CD14-positive monocyte (primary cell): Measurements from ENCODE around the gene KRTAP20-1. TPM values are rescaled to one million over a fixed set of nuclear protein-coding genes. Genes with fewer than 3 reads are reported as not detected.

Experiments
- DNase-seq, 3 donors: peaks; one replicate each; pipeline ENCODE4 v3.0.0-alpha.2; 2011 to 2022
- H2AFZ ChIP-seq: 2 replicates; pipeline ENCODE4 v1.6.0; 2012; ENCODE audit warnings: mild to moderate bottlenecking, low read depth, low read length, inconsistent platforms; ENCODE audit not compliant: insufficient read depth, poor library complexity, severe bottlenecking
- H3K27ac ChIP-seq, 2 donors: 1 replicate in 1 of 2; 2 replicates in 1 of 2; pipeline ENCODE4 v1.5.1; 2012 to 2013; ENCODE audit warnings: low read length in 2 of 2, control low read depth in 1 of 2, inconsistent platforms in 1 of 2, low read depth in 1 of 2, mild to moderate bottlenecking in 1 of 2
- H3K27me3 ChIP-seq, 2 donors: one replicate each; pipeline versions ENCODE4 v1.6.0 to v1.6.1; 2011 to 2013; ENCODE audit warnings: low read length in 2 of 2; ENCODE audit not compliant: control insufficient read depth in 2 of 2, insufficient read depth in 2 of 2
- H3K36me3 ChIP-seq, 2 donors: replicated peaks in 1 of 2; 1 replicate in 1 of 2; 2 replicates in 1 of 2; pipeline versions ENCODE4 v1.5.1 to v1.6.1; 2012 to 2013; ENCODE audit warnings: low read length in 2 of 2, control low read depth in 1 of 2, inconsistent platforms in 1 of 2, mild to moderate bottlenecking in 1 of 2; ENCODE audit not compliant: insufficient read depth in 2 of 2, control insufficient read depth in 1 of 2
- H3K4me1 ChIP-seq, 2 donors: 1 replicate in 1 of 2; 2 replicates in 1 of 2; pipeline versions ENCODE4 v1.5.1 to v1.6.1; 2012 to 2013; ENCODE audit warnings: low read length in 2 of 2, control low read depth in 1 of 2, inconsistent platforms in 1 of 2, mild to moderate bottlenecking in 1 of 2, moderate library complexity in 1 of 2; ENCODE audit not compliant: insufficient read depth in 2 of 2, control insufficient read depth in 1 of 2
- H3K4me2 ChIP-seq: replicated peaks from 2 replicates; pipeline ENCODE3; 2012; ENCODE audit warnings: low read length, moderate library complexity, mild to moderate bottlenecking; ENCODE audit not compliant: poor library complexity, severe bottlenecking; ENCODE audit errors: extremely low read depth
- H3K4me3 ChIP-seq, 3 experiments: fragments of 200-600 bp in 1 of 3; sonication (generic) in 1 of 3; replicated peaks in 1 of 3; 1 replicate in 2 of 3; 2 replicates in 1 of 3; pipeline ENCODE4 v1.5.1; 2011 to 2013; ENCODE audit warnings: low read length in 3 of 3, mild to moderate bottlenecking in 3 of 3, control low read depth in 2 of 3, low read depth in 2 of 3, inconsistent platforms in 1 of 3, moderate library complexity in 1 of 3
- H3K79me2 ChIP-seq: 2 replicates; pipeline ENCODE4 v1.6.0; 2012; ENCODE audit warnings: mild to moderate bottlenecking, control low read depth, inconsistent platforms, low read length, moderate library complexity; ENCODE audit not compliant: insufficient read depth
- H3K9ac ChIP-seq: 2 replicates; pipeline ENCODE4 v1.6.0; 2017; ENCODE audit warnings: low read length, mild to moderate bottlenecking; ENCODE audit not compliant: insufficient read depth, poor library complexity, severe bottlenecking
- H3K9me3 ChIP-seq, 2 donors: replicated peaks in 1 of 2; 1 replicate in 1 of 2; 2 replicates in 1 of 2; pipeline versions ENCODE4 v1.5.1 to v1.6.1; 2012 to 2013; ENCODE audit warnings: low read length in 2 of 2, control low read depth in 1 of 2; ENCODE audit not compliant: control insufficient read depth in 1 of 2, insufficient read depth in 1 of 2
- H4K20me1 ChIP-seq: 2 replicates; pipeline ENCODE4 v1.6.0; 2012; ENCODE audit warnings: mild to moderate bottlenecking, low read length, control low read depth, moderate library complexity; ENCODE audit not compliant: insufficient read depth
- H3K27ac Mint-ChIP-seq, 7 donors: one replicate each; pipeline ENCODE4 v1.8.0; 2020; ENCODE audit warnings: mild to moderate bottlenecking in 7 of 7, mixed read lengths in 7 of 7, moderate library complexity in 6 of 7, inconsistent platforms in 2 of 7
- H3K27me3 Mint-ChIP-seq, 3 donors: one replicate each; pipeline ENCODE4 v1.8.0; 2021 to 2022; ENCODE audit warnings: low read depth in 3 of 3, mild to moderate bottlenecking in 3 of 3, mixed read lengths in 3 of 3, moderate library complexity in 3 of 3, inconsistent platforms in 1 of 3
- H3K36me3 Mint-ChIP-seq, 2 donors: one replicate each; pipeline ENCODE4 v1.8.0; 2020; ENCODE audit warnings: mixed read lengths in 2 of 2, inconsistent platforms in 1 of 2, mild to moderate bottlenecking in 1 of 2
- H3K4me1 Mint-ChIP-seq: one replicate; pipeline ENCODE4 v1.8.0; 2020; ENCODE audit warnings: mild to moderate bottlenecking, mixed read lengths
- H3K4me3 Mint-ChIP-seq, 2 donors: one replicate each; pipeline ENCODE4 v1.8.0; 2020; ENCODE audit warnings: mild to moderate bottlenecking in 2 of 2, mixed read lengths in 2 of 2, moderate library complexity in 1 of 2
- H3K9me3 Mint-ChIP-seq, 7 donors: one replicate each; pipeline ENCODE4 v1.8.0; 2020 to 2022; ENCODE audit warnings: mixed read lengths in 7 of 7, mild to moderate bottlenecking in 6 of 7, moderate library complexity in 6 of 7, inconsistent platforms in 2 of 7
- WGBS: methylation state at CpG from one replicate; pipeline ENCODE4 v1.1.5; 2013; ENCODE audit warnings: missing lambda C conversion rate; ENCODE audit not compliant: insufficient coverage; 5-methylcytosine and 5-hydroxymethylcytosine counted together
- intact Hi-C, 2 donors: fragments of 100-400 bp; cut with micrococcal nuclease; formaldehyde crosslinking; loops; one replicate each; pipeline versions ENCODE4 v1.15.0 to v1.15.1; 2023
- polyA plus RNA-seq, 3 donors: library from polyadenylated mRNA; depleted of rRNA in 1 of 3; unstranded in 2 of 3; stranded (reverse) in 1 of 3; fragments of 300-500 nt in 2 of 3; fragments of >200 nt in 1 of 3; fragmentation: Illumina TruSeq in 2 of 3; gene quantifications; 1 replicate in 2 of 3; 2 replicates in 1 of 3; pipeline ENCODE4 v1.2.3, GENCODE V29; 2012 to 2021
- TF ChIP-seq, protein P1 (sequence below): fragments of 200-600 bp; IDR thresholded peaks from one replicate; pipeline ENCODE4 v1.8.0; 2022; ENCODE audit warnings: antibody characterized with exemption, mild to moderate bottlenecking

KRTAP20-1 gene
- polyA plus RNA-seq, 3 donors, result not detected

DNA sequence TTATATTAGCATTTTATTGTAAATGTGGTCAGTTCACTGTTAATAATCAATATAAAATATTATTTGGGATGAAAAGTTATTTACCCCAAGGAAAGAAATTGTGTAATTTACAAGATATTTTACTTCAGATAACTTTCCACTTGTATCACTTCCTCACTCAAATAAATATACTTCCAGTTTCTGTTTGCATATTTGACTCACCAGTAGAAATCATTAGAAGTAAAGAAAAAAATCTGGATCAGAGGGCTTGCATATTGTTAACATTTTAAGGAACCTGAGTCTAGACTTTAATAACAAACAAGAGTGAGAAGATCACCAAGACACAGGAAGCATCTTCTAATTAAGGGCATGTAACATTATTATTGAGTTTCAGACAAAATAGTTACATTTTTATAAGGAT lies 3.9 kb downstream of the KRTAP20-1 start:
- Histone ChIP-seq H3K27ac (no peak overlapping the region), H3K36me3 (no peaks in the 10 kb centered on the region), H2AFZ (no peak overlapping the region), H3K4me2 (no peak overlapping the region), H3K9me3 (peaks cover 20 to 31% of the 10 kb centered on the region in 2 donors), H4K20me1 (no peaks in the 10 kb centered on the region), H3K4me1 (no peaks in the 10 kb centered on the region), H3K9ac (no peak overlapping the region), H3K79me2 (no peaks in the 10 kb centered on the region), H3K4me3 (no peak overlapping the region), H3K27me3 (no peaks in the 10 kb centered on the region)
- no peak for DNase-seq
- Mint-ChIP-seq H3K36me3 (no peaks in the 10 kb centered on the region), H3K27ac (no peak overlapping the region), H3K27me3 (no peaks in the 10 kb centered on the region), H3K4me1 (no peaks in the 10 kb centered on the region), H3K9me3 (peaks cover 2 to 16% (median 11%) of the 10 kb centered on the region in 7 donors), H3K4me3 (no peak overlapping the region)
- intact Hi-C loops, result no loop called here
- TF ChIP-seq, protein P1, sequence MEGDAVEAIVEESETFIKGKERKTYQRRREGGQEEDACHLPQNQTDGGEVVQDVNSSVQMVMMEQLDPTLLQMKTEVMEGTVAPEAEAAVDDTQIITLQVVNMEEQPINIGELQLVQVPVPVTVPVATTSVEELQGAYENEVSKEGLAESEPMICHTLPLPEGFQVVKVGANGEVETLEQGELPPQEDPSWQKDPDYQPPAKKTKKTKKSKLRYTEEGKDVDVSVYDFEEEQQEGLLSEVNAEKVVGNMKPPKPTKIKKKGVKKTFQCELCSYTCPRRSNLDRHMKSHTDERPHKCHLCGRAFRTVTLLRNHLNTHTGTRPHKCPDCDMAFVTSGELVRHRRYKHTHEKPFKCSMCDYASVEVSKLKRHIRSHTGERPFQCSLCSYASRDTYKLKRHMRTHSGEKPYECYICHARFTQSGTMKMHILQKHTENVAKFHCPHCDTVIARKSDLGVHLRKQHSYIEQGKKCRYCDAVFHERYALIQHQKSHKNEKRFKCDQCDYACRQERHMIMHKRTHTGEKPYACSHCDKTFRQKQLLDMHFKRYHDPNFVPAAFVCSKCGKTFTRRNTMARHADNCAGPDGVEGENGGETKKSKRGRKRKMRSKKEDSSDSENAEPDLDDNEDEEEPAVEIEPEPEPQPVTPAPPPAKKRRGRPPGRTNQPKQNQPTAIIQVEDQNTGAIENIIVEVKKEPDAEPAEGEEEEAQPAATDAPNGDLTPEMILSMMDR, result no peak

DNA sequence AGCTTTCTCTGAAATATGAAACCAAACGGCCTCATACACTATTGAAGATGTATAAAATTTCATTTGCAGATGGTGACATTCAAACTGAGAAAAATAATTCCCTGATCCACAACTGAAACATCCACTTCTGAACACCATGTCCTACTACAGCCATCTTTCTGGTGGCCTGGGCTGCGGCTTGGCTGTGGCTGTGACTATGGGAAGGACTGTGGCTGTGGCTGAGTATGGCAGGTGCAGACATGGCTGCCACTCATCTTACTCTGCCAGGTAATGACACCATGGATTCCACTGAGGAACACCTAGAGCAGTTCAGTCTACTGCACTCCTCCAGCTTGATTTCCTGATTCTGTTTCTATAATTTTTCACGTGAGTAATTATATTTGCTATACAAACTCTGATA lies 4.3 kb downstream of the KRTAP20-1 start, which contains the start of gene KRTAP20-4:
KRTAP20-4 (plus strand) TSS at position 106 of the 400 bp plus-strand sequence.
- H3K27ac ChIP-seq, result no peak within 1 kb of the TSS
- Mint-ChIP-seq H3K27ac (no peak within 1 kb of the TSS), H3K27me3 (no peaks in the 10 kb centered on the region), H3K4me1 (no peaks in the 10 kb centered on the region), H3K36me3 (no peaks in the 10 kb centered on the region), H3K4me3 (no peak within 1 kb of the TSS), H3K9me3 (peaks cover 6 to 20% (median 8%) of the 10 kb centered on the region in 7 donors)
- H3K9me3 ChIP-seq, result peaks cover 24 to 31% of the 10 kb centered on the region in 2 donors
- intact Hi-C loops, result no loop called here
- TF ChIP-seq, protein P1, result no peak
- no peaks in the 10 kb centered on the region for H4K20me1 ChIP-seq
- no peaks in the 10 kb centered on the region for H3K4me1 ChIP-seq
- no peak within 1 kb of the TSS for H3K4me3 ChIP-seq
- H3K36me3 ChIP-seq, result no peaks in the 10 kb centered on the region
- no peak within 1 kb of the TSS for H3K4me2 ChIP-seq
- H2AFZ ChIP-seq, result no peak within 1 kb of the TSS
- WGBS, result no CpG with 5 or more reads among the region's 3 CpGs
- no peaks in the 10 kb centered on the region for H3K27me3 ChIP-seq
- DNase-seq, result no peak
- no peak within 1 kb of the TSS for H3K9ac ChIP-seq
- H3K79me2 ChIP-seq, result no peaks in the 10 kb centered on the region
